ENCODE measurements around the gene NNT. TPM values are rescaled to one million over a fixed set of nuclear protein-coding genes. Genes with fewer than 3 reads are reported as not detected.
"Not testable (repeated sequence)": the region's sequence is repeated elsewhere in the genome, so short reads cannot be mapped to it uniquely, and the experiment has no call there.

The NNT gene
- total RNA-seq, 1 donor from 2014 or later, result 157 TPM

DNA sequence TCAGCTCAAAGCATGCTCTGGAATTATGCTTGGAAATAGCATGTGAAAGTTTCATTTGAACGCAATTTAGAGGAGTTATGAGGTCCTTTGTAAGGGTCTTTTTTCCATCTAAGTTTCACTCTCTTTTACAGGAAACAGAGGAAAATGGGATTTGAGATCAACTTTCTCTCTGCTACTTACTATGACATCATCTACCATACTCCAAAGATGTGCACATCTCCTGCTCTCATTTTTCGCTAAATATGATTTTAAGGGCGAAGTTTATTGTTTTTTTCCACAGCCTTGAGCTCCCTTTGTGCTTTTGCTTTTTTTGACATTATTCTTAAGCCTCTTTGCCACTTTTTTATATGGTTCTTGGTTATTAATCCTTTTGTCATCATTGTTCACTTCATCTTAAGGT lies 125.6 kb downstream of the NNT start:
- DNase-seq, result no peak

DNA sequence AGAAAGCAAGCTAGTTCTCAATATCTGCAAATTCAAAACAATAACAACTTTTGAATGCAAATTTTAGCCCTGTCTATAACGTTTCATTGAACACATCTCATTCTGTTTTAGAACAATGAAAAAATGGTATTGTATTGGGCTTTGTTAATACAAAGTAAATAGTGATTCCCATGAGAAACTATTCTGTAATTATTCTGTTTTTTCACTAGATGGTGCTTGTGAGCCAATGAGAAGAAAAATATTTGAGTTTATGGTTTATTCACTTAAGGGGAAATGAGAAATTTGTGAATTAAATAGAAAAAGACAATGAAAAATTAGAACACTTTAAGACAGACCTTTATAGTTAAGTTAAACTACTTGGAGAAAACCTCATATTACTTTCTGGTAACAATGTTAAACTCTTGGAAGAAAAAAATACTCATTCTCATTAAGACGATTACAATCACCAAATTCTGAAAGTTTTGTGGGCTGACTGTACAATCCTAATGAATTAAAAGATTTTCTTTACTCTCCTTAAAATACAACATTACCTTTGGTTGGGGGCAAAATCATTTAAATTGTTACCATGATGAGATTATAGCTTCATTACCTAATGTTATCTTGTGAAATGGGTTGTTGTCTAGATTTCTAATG lies 127.0 kb downstream of the NNT start:
- DNase-seq, result no peak

DNA sequence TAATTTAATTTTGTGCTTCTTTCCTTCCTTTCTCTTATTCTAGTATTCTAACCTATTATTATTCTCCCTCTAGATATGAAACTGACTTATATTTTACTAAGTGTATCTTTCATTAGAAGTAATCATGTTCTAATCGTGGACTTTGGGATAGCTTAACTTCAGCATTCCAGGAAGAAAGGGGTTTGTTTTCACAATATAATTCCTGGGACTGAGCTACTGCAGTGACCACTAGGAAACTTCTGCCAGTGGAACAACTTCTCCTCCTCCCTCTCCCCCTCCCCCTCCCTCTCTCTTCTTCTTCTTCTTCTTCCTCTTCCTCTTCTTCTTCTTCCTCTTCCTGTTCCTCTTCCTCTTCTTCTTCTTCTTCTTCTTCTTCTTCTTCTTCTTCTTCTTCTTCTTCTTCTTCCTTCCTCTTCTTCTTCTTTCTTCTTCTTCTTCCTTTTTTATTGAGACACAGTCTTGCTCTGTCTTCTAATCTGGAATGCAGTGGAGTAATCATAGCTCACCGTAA lies 127.9 kb downstream of the NNT start:
- no peak for DNase-seq

DNA sequence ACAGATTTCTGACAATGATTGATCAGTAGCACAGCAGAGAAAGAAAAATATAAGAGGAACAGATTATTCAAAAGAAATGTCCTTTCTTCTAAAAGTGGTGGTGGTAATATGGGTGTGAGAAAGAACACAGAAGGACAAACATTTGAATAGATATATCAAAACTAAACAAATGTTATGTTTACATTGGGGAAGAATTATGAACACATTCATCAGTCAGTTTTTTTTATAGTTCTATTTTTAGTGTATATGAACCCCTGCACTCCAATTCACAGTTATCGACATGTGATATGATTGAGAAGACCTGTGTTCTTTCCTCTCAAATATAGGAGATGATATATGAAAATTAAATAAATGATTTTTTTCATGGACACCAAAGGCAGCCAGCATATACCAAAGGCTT lies 128.6 kb downstream of the NNT start:
- DNase-seq, result no peak

DNA sequence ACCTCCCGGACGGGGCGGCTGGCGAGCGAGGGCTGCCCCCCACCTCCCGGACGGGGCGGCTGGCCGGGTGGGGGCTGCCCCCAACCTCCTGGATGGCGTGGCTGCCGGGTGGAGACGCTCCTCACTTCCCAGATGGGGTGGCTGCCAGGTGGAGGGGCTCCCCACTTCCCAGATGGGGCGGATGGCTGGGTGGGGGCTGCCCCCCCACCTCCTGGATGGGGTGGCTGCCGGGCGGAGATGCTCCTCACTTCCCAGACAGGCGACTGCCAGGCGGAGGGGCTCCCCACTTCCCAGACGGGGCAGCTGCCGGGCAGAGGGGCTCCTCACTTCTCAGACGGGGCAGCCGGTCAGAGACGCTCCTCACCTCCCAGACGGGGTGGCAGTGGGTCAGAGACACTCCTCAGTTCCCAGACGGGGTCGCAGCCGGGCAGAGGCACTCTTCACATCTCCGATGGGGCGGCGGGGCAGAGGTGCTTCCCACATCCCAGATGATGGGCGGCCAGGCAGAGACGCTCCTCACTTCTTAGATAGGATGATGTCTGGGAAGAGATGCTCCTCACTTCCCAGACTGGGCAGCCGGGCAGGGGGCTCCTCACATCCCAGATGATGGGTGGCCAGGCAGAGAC lies 143.1 kb downstream of the NNT start:
- DNase-seq, result not testable (repeated sequence)

DNA sequence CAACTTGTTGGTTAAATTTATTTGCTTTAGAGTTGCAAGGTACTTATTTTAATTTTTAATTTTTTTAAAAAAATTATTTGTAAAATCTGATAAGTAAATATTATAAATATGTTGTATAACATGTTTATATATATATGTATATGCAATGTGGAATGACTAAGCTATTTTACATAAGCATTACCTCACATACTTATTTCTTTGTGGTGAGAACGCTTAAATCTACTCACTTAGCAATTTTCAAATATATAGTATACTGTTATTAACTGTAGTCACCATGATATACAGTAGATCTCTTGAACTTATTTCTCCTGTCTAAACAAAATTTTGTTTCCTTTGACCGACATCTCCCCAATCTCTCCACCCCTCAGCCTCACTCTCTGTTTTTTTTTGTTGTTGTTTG lies 147.8 kb downstream of the NNT start:
- DNase-seq, result no peak

DNA sequence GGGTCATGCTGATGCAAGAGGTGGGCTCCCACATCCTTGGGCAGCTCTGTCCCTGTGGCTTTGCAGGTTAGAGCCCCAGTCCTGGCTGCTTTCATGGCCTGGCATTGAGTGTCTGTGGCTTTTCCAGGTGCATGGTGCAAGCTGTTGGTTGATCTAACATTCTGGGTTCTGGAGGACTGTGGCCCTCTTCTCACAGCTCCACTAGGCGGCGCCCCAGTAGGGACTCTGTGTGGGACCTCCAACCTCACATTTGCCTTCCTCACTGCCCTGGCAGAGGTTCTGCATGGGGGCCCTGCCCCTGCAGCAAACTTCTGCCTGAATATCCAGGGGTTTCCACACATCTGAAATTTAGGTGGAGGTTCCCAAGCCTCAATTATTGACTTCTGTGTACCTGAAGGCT lies 150.1 kb downstream of the NNT start:
- DNase-seq, result no peak

Other genes with a start within 250 kb of the NNT start
- 0.47 TPM for gene CCL28, start 190.8 kb upstream of the NNT start, total RNA-seq
- gene TMEM267, start 119.3 kb upstream of the NNT start, total RNA-seq, result 14.0 TPM
- 4.4 TPM for gene C5orf34, start 88.0 kb upstream of the NNT start, total RNA-seq
- gene PAIP1, start 46.1 kb upstream of the NNT start, total RNA-seq, result 216 TPM

Data from occipital lobe (tissue), 2 donors.